GM18868 (cell line): Measurements from ENCODE around the gene CELF2.

ENCODE experiments used
- ATAC-seq: cut with Tn5 transposase; IDR thresholded peaks from one replicate; pipeline ENCODE4 v1.9.1; 2021; ENCODE audit warnings: mild to moderate bottlenecking, moderate library complexity; ENCODE audit not compliant: unreplicated experiment

Gene CELF2

DNA sequence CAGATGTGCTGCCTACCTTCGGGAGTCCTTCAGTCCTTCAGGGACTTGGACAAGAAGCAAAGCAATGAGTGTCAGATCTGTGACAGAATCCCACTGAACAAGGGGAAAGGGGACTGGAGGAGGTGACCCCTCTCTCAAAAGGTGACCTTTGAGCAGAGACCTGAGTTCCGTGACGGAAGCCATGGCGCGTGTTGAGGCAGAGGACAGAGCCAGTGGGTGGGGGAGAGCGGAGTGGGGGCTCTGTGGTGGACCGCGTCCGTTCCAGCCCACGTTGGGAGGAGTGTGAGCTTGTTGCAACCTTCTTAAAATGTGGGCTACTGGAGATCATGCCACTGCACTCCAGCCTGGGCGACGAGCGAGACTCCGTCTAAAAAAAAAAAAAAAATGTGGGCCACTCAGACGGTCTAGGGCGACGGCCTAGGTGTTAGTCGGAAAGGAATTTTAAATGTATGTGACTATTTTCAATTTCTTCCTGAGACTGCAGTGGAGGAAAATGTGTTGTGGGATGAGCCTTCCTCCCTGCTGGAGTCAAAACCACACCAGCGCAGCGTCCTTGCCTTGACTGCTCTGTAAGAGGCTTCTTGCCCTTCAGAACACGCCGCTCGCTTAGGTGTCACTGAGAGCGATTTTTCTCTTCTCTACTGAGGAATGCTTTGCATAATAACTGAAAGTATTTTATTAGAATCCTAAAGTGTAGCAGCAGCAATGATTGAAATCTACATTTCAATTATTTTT lies 272.7 kb downstream of the CELF2 start:
- no peak for ATAC-seq

DNA sequence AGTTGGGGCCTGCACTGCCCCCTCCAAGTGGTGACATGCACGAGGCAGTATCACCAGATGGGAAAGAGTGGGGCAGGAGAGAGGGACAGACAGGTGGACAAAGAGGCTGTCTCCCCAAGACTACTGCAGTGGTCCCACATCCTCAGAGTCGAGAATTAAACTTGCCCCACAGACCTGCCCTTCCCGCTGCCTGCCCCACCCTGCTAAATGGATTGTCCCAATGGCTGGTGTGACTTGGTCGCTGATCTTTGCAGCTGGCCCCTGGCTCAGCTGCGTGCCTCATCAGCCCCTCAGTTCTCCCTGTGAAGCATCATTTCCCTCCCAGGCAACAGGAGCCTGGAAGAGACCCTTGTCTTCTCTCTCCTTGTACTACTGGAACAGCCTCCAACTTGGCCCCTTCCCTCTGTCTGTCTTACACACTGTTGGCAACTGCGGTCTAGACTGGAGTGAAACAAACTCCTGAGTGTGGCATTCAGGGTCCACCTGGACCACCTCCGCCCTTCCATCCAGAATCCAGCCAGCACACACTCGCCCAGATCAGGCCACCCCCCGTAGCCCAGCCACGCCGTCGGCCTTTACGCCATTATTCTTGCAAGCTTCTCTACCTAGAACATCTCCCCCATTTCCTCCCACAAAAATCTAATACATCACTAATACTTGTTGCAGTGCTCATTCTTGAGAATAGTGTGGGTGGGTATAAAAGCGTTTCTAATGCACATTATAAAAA lies 275.1 kb downstream of the CELF2 start:
- ATAC-seq: no peak

DNA sequence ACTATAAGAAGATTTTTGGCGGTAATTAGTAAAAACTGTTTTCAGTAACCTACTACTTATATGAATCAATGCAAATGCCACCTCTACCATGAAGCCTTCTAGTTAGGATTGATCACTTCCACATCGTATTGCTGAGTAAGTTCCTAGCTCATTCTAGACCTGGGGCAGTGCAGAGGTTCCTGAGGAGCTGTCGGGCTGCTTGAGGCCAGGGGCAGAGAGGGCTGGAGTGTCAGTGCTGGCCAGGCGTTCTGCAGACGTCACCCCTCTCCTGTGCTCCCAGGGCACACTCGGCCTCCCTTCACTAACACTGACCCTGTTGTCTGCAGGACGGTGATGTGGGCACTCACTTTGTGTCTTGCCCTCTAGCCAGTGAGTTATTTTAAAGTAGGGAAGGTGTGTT lies 275.7 kb downstream of the CELF2 start:
- no peak for ATAC-seq

DNA sequence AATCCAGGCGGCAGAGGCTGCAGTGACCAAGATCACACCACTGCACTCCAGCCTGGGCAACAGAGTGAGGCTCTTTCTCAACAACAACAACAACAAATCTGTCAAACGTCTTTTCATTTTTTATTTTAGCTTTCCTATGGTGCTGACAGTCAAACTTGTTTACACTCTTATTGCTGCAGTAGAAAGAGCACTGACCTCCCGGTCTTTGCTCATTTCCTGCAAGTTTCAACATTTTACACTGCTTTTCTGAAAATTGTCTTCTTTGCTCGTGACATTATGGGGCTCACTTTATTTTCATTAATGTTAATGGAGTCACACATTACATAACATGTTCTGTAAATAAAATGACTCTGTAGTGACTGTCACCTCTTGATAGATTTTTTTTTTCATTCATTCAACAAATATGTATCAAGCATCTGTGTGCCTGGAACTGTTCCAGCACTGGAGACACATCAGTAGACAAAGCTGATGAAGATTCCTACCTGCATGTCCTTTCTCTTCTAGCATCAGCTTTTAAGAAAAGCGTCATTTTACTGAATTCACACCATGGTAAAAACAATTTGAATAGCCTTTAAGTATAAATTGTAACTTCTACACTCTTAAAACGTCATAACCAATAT lies 277.3 kb downstream of the CELF2 start:
- ATAC-seq: no peak

DNA sequence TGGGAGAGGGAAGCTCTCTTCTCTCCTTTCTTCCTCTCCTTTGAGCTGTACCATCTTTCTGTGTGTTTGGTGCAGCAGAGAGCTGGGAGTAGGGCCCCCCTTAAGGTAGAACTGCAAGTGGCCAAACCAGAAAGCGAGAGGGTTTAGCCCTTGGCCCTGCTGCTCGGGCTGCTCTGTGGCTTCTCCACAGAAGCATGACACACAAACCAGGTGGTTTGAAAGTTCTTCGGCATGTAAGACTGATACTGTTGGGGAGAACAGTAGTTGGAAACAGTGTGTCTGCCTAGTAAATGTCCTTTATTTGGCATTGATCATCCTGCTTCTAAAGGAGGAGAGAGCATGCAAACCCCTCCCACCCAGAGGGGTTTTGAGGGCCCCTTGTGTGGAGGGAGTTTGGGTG lies 277.8 kb downstream of the CELF2 start:
- no peak for ATAC-seq

DNA sequence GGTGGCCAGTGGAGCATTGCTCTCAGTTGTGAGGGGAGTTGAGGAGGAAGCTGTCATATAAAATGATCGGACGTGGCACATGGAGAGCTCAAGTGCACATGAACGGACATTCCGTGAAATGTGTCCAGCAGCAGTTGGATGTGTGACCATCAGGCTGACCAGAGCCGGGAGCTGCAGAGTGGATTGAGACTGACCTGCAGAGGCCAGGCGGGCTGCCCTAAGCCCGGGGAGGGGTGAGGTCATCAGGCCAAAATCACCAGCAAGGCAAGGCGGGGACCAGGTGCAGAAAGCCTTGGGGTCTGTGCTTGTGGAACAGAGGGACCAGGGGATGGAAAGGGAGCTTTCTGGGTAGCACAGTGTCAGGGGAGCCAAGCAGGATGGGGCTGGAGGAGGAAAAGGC lies 279.5 kb downstream of the CELF2 start:
- no peak for ATAC-seq

DNA sequence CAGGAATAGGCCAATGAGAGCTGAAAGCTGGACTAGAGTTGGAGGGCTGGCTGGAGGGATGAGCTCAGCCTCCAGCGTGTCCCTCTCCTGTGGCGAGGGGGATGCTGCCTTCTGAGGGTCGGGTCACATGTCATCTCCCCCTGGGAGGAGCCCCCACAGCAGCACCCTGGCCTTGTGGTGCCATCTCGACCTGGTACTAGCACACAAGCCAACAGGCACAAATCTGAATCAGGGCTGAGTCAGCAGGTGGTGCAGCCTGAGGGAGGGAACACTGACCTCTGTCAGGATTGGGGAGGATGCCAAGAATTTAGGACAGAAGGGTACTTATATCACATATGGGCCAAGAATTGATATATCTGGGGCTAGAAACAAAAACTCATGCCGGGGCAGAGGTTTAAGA lies 280.4 kb downstream of the CELF2 start:
- ATAC-seq: no peak

DNA sequence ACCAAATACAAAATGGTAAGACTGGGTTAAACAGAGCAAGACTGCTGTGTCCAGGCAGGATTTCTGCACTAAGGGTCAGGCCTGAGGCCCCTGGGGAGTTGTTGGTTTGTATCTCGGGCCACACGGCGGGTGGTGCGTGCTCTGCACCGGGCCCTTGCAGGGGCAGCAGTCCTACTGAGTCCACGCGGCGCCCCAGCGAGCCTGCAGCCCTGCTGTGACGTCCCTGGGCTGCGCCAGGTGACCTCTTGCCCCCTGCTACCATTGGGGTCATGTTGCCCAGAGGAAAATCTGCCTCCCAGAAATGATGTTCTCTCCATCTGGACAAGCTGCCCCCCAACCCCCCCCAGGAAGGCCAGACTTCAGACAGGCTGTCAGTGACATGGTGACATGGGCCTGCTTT lies 281.5 kb downstream of the CELF2 start:
- no peak for ATAC-seq

DNA sequence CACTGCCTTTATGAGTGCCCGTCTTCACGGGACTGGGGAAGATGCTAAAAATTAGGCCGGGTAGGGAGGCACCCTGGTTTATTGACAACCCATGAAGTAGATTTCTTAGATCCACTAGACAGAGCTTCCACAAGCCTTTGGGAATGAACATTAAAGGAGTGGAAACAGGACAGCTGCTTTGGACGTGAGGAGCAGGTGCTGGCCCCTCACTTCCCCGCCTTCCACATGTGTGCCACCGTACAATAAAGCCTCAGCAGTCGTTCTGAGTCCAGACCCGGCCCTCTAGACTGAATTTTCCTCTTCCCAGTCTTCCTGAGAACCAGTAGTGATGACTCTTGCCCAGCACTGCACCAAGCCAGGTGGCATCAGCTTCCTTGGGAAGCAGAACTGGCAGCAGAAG lies 282.4 kb downstream of the CELF2 start:
- ATAC-seq: no peak

DNA sequence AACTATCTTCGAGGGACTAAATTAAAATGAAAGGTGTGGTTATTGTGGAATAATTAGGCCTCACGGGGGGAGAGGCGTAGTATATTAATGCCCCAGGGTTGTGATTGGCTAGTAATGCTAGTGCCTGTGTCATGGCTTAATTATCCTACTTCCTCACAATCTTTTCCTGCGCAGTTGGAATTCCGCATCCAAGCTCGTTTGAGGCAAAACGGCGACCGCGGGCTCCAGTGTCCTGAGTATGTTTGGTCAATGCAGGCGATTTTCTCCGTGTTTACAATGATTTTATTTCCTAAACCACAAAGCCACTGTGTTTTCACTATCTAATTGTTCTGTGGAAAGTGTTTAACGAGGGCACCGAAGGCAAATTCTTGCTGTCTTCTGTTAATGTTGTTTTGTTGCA lies 282.9 kb downstream of the CELF2 start:
- ATAC-seq: no peak

DNA sequence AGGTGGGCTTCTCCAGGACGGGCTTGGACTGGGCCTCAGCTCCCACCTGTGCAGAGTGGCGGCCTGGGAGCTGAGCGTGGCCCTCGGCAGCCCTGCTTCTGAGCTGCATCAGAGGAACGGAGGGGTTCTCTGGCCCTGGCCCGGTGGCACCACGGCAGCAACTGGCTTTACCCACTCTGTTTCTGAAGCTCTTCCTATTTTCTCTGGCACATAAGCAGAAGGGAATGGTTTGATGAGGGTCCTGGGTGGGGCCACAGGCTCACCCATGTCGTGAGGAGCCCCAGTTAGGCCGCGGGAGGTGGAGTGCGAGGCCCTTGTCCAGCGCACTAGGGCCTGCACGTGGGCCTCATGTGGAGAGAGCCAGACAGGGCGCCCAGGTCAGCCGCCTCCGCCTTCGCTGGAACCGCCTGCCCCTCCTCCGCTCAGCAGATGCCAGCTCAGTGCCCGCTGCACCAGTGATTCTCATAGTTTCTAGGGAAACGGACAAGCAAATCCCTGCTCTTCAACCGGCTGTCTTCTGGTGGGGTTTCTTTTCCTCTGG lies 284.0 kb downstream of the CELF2 start:
- no peak for ATAC-seq

DNA sequence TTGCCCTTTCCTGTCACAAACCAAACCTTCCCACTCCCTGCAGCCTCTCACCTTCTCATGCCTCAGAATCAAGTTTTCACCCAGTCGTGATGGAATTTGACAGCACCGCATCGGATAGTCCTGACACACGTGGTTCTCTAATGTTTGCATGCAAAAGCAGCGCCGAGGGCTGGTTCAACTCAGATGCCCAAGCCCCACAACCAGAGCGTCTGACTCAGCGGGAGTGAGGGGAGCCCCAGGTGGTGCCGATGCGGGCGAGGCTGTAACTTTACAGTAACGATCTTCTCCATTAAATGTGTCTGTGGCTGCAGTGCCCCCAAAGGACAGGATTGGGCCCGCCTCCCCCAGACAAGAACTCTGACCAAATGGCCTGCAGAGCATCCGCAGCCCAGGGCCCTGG lies 284.5 kb downstream of the CELF2 start:
- no peak for ATAC-seq

DNA sequence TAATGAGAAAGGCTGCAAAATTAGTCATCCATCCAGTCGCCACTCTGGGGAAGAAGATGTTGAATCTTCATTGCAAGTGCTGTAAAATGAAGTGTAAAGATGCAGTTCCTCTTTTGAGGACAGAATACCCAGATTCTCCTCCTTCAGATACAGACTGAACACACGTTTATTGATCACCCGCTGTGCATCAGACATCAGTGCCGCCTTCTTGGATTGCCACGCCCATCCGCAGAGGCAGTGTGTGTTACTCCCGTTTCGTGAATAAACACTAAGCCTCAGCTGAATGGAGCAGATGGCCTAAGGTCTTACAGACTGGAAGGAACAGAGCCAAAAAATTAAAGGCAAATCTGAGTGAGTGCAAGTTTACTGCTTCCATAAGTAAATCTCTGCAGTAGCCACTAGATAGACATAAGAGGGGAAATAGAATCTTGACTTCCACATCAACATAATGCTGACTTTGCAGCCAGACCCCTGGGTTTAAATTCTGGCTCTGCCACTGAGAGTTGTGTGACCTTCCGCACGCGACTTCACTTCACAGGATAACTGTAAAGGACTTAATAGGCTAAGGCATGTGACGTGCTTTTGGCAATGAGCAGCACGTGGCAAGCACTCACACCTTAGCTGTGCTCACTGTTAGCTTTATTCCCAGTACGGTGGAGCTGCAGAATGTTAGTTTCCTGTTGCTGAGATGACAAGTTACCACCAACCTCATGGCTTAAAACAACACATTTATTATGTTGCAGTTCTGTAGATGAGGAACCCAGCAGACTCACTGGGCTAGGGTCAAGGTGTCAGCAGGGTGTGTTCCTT lies 285.9 kb downstream of the CELF2 start:
- ATAC-seq: no peak

DNA sequence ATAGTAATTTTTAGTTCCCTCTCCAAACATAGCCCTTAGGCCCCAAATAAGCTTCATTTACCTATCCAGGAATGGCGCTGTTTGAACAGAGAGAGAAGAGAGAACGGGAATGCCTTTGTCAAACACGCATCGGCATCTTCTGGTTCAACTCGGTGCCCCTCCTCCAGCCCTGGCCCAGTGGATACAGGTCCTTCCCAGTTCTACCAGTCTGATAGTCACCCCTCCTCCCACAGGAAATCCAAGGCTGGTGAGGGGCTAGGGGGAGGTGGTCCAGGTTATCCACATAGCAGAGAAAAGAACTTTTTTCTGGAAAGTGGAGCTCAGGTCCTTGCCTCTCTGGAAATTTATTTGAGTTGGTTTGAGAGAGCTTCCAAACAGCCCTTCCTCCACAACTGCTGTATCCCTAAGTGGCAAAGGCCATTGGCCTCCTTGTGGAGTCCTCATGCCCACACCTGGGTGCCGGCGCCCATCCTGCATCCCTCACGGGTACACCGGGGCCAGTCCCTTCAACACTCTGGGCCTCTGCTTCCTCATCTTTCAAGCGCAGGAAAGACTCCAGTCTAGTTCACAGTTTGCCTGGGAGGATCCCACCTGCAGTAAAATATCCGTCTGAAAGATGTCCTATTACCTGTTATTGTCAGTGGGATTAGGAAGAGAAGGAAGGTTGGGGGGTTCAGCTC lies 287.4 kb downstream of the CELF2 start:
- ATAC-seq: no peak

DNA sequence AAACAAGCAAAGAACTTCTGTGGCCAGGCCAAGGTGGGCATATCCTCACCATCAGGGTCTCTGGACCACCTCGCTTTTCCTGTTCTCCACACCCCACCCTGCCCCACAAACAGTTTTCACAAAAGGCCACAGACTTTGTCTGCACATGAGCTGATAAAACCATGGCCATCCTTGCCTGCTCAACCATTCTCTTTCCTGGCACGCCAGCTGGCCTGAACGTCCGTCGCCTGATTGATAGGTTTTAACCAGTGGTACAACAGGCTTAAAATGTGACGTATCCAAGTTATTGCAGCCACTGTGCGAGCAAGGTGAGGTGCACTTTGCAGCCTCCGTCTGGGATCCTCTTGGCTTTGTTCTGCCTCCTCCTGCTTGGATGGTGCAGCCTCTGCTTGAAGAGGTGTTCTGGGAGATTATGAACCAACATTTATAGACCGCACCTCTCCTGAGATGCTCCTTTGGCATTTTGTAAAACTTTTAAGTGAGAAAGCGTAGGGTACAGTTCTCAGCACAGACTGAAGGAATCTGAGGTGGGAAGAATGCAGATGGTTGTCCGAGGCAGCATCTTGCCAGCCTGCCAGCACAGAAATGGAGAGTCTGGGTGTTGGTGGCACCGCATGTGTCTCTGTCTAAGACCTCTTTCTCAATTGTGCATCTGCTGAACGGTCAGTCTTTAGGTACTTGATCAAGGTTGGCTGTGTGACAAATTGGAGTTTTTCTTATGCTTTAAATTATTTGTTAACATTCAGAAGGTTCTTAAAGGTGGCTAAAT lies 288.3 kb downstream of the CELF2 start:
- no peak for ATAC-seq

DNA sequence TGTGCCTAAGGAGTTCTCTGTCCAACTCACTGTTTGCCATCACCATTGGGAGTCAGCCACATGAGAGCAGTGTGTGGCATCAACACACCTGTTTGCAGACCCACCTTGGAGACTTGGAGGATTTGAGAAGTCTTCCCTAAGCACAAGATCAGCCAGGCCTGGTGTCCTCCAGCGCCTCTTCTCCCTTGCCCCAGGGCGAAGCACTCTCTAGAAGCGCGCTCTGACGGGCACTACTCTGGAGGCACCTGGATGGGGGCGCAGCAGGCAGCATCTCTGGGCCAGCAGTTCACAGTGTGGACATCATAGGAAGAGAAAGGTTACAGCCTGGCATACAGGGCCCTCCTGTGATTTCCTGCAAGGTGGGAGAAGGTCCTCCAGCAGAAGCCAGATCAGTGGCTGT lies 289.3 kb downstream of the CELF2 start:
- ATAC-seq: no peak

DNA sequence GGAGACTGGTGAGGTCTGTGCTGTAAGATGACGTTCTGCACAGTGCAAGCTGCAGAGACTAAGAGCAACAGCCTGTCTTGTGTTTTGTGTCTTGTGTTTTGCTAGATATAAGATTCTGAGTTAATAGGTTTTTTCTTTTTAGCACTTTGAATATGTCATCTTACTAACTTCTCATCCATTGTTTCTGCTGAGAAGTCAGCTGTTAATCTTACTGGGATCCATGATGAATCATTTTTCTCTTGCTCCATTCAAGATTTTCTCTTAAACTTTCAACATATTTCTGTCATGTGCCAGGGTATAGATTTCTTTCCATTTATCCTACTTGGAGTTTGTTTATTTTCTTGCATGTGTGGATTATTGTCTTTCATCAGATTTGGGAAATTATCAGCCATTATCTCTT lies 290.3 kb downstream of the CELF2 start:
- ATAC-seq: no peak

DNA sequence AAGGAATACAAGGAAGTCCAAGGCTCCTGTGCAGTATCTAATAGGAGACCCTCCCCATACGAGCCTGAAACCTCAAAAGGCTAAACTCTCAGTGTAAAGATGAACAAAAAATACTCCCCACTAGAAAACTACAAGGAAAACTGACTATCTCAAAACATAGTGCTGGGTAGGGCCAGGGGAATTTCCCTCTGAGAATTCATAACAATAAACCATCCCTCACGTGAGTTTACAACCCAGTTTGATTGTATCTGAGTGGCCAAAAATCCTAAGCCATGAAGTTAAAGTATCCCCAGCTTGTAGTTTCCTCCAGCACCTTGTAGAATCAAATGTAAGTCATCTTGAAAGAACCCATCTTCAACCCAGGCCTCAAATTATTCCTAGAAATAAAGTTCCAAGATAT lies 293.4 kb downstream of the CELF2 start:
- ATAC-seq: no peak

DNA sequence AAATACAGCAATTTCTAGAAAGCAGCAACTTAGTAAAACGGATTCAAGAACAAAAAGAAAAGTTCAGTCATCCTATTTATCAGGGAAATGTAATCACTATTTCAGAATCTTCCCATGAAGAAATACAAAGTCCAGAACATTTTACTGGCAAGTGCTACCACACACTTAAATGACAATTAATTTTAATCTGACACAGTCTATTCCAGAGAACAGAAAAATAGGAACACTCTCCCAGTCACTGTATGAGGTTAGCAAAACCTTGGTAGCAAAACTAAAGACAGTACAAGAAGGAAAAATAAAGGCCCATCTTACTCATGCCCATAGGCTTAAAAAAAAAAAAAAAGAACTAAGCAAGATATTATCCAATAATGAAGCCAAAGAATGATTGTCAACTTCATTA lies 295.8 kb downstream of the CELF2 start:
- no peak for ATAC-seq
